Spleen (tissue), 11 donors: ENCODE measurements around the gene PROK1. TPM values are rescaled to one million over a fixed set of nuclear protein-coding genes. Genes with fewer than 3 reads are reported as not detected.

ENCODE experiments used
- DNase-seq: peaks from one replicate; pipeline ENCODE4 v3.0.0-alpha.2; 2020
- H3K27ac ChIP-seq, 8 donors: fragments of 200-600 bp; sonication (generic) in 7 of 8; 1 replicate in 4 of 8; 2 replicates in 4 of 8; pipeline versions ENCODE4 v1.5.0 to v1.8.0; 2016 to 2021; ENCODE audit warnings: inconsistent platforms in 4 of 8, mild to moderate bottlenecking in 4 of 8, moderate library complexity in 1 of 8
- H3K27me3 ChIP-seq, 7 donors: fragments of 200-600 bp; sonication (generic) in 6 of 7; replicated peaks in 1 of 7; 1 replicate in 4 of 7; 2 replicates in 3 of 7; pipeline versions ENCODE4 v1.5.0 to v1.8.0; 2016 to 2021; ENCODE audit warnings: inconsistent platforms in 3 of 7, mild to moderate bottlenecking in 1 of 7
- H3K36me3 ChIP-seq, 6 donors: fragments of 200-600 bp; sonication (generic) in 5 of 6; 1 replicate in 4 of 6; 2 replicates in 2 of 6; pipeline versions ENCODE4 v1.5.0 to v1.8.0; 2016 to 2021; ENCODE audit warnings: inconsistent platforms in 2 of 6
- H3K4me1 ChIP-seq, 6 donors: fragments of 200-600 bp; sonication (generic) in 5 of 6; 1 replicate in 3 of 6; 2 replicates in 3 of 6; pipeline versions ENCODE4 v1.5.0 to v1.8.0; 2016 to 2021; ENCODE audit warnings: inconsistent platforms in 3 of 6
- H3K4me3 ChIP-seq, 8 donors: fragments of 200-600 bp; sonication (generic) in 7 of 8; 1 replicate in 4 of 8; 2 replicates in 4 of 8; pipeline versions ENCODE4 v1.5.0 to v1.8.0; 2016 to 2021; ENCODE audit warnings: inconsistent platforms in 4 of 8, mild to moderate bottlenecking in 4 of 8, moderate library complexity in 2 of 8
- H3K9me3 ChIP-seq, 8 donors: fragments of 200-600 bp; sonication (generic) in 7 of 8; 1 replicate in 4 of 8; 2 replicates in 4 of 8; pipeline versions ENCODE4 v1.5.0 to v1.8.0; 2016 to 2021; ENCODE audit warnings: inconsistent platforms in 4 of 8
- CTCF ChIP-seq, 11 experiments: fragments of 200-600 bp in 7 of 11; fragments of 450-650 bp in 4 of 11; sonication (generic) in 4 of 11; IDR thresholded peaks in 8 of 11; conservative IDR thresholded peaks in 3 of 11; 1 replicate in 7 of 11; 2 replicates in 4 of 11; pipeline versions ENCODE4 v1.4.0 to v1.8.0; 2016 to 2021; ENCODE audit warnings: antibody characterized with exemption in 11 of 11, inconsistent platforms in 4 of 11, mild to moderate bottlenecking in 1 of 11
- POLR2A ChIP-seq, 3 donors: fragments of 450-650 bp; IDR thresholded peaks; one replicate each; pipeline ENCODE4 v1.5.1; 2017; ENCODE audit warnings: antibody characterized with exemption in 3 of 3, mild to moderate bottlenecking in 1 of 3
- POLR2AphosphoS5 ChIP-seq, 3 donors: sonication (generic); formaldehyde crosslinking; IDR thresholded peaks; one replicate each; pipeline ENCODE4 v1.5.1; 2017; ENCODE audit warnings: antibody characterized with exemption in 3 of 3
- WGBS, 5 donors: extraction: QIAGEN DNeasy Blood & Tissue Kit in 3 of 5; methylation state at CpG; one replicate each; pipeline versions ENCODE4 v1.1.5 to v1.1.7; 2013 to 2018; 5-methylcytosine and 5-hydroxymethylcytosine counted together
- intact Hi-C: fragments of 100-400 bp; cut with DNase I; formaldehyde crosslinking; loops from one replicate; pipeline ENCODE4 v1.15.0; 2023; ENCODE audit warnings: low total_unique reads
- polyA plus RNA-seq, 3 donors: library from polyadenylated mRNA; stranded (reverse); fragments of 200-250 nt; gene quantifications; one replicate each; pipeline ENCODE4 v1.2.1, GENCODE V29; 2013
- total RNA-seq, 7 donors: library from RNA; depleted of rRNA in 3 of 7; stranded (reverse); fragments of >200 nt in 3 of 7; fragmentation: NEBNext Ultra II Directional in 4 of 7; extraction: Animal tissue kit (Norgen Biotek cat#: 25700) in 4 of 7; gene quantifications; one replicate each; pipeline versions ENCODE4 v1.1.0 to v1.2.1, GENCODE V29; 2016 to 2021
- donor health status: healthy with polysubstance abuse.
- donor health status: DM: no; HTN: no; CAD: no; lungs with moderate emphysema.
- donor health status: DM: no; HTN: no; CAD: no.
- donor health status: Bipolar disorder and iron deficiency.
- donor health status: healthy.
- donor health status: DM: no; HTN: no; CAD: no.
- donor health status: DM: yes; HTN: yes; CAD: no.

The PROK1 gene
- total and polyA plus RNA-seq, 10 donors = 0.07 to 2.5 (median 0.51) TPM; not detected in 3

DNA sequence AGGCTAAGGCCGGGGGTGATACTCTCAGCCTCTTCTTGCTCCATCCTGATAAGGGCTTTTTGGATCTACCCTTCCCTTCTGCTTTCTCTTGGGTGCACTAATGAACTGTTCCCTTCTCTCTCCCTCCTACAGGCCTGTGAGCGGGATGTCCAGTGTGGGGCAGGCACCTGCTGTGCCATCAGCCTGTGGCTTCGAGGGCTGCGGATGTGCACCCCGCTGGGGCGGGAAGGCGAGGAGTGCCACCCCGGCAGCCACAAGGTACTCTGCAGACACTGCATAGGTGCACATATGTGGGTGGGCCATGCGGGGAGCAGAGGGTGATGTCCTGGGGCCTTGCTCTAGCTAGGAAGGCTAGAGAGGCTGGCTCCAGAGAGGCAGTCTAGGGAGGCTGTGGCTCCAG lies 2.9 kb downstream of the PROK1 start:
- no peak for TF ChIP-seq CTCF (IDR thresholded peaks at IDR 0.05 in 8 of 11, conservative IDR thresholded peaks at IDR 0.05 in 3 of 11)
- no peak for TF ChIP-seq POLR2A (IDR thresholded peaks at IDR 0.05)
- TF ChIP-seq POLR2AphosphoS5 (IDR thresholded peaks at IDR 0.05) = no peak
- H3K9me3 ChIP-seq = no peaks in the 10 kb centered on the region
- H3K4me1 ChIP-seq = no peaks in the 10 kb centered on the region
- H3K36me3 ChIP-seq = no peaks in the 10 kb centered on the region
- no peak overlapping the region for H3K4me3 ChIP-seq
- no peak for DNase-seq
- no peaks in the 10 kb centered on the region for H3K27me3 ChIP-seq
- intact Hi-C loops = no loop called here
- 75 to 100% (median 91%) methylated on average over 7 to 9 of the region's 9 CpGs for WGBS, 5 donors
- H3K27ac ChIP-seq = no peak overlapping the region

GRCh38 chr1:110454328-110454727 lies 3.4 kb downstream of the PROK1 start:
- intact Hi-C loops = no loop called here
- no peak for DNase-seq
- H3K4me3 ChIP-seq = no peak overlapping the region
- H3K9me3 ChIP-seq = no peaks in the 10 kb centered on the region
- WGBS, 5 donors = 82 to 100% (median 87%) methylated on average over 1 of the region's 1 CpG
- no peak overlapping the region for H3K27ac ChIP-seq
- H3K4me1 ChIP-seq = peaks cover 0 to 1% (median 0%) of the 10 kb centered on the region in 6 donors
- no peaks in the 10 kb centered on the region for H3K27me3 ChIP-seq
- TF ChIP-seq POLR2AphosphoS5 (IDR thresholded peaks at IDR 0.05) (no peak), CTCF (IDR thresholded peaks at IDR 0.05 in 8 of 11, conservative IDR thresholded peaks at IDR 0.05 in 3 of 11) (no peak), POLR2A (IDR thresholded peaks at IDR 0.05) (no peak)
- H3K36me3 ChIP-seq = no peaks in the 10 kb centered on the region

DNA sequence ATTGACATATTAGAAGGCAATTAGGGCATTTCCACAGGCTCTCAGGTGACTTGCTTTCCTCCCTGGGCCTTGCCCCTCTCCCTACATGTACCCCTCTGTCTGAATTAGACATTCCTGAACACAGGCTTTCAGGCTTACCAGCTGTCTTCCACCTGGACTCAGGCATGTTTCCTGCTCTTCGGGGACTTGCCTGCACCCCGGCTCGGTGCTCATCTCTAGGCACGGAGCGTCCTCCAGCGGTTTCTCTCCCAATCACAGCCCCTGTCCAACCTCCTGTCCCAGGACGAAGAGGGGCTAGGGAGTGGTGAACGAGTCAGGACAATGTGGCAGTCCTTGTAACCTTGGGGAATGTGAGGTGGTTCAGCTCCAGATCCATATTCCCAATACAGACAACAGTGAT lies 4.2 kb downstream of the PROK1 start:
- intact Hi-C loops = no loop called here
- peak; percentile 45 for DNase-seq

GRCh38 chr1:110457206-110457605 lies 6.3 kb downstream of the PROK1 start:
- intact Hi-C loops = no loop called here
- no peak for TF ChIP-seq CTCF (IDR thresholded peaks at IDR 0.05 in 8 of 11, conservative IDR thresholded peaks at IDR 0.05 in 3 of 11)
- TF ChIP-seq POLR2AphosphoS5 (IDR thresholded peaks at IDR 0.05) = no peak
- Histone ChIP-seq H3K9me3 (no peaks in the 10 kb centered on the region), H3K27me3 (no peaks in the 10 kb centered on the region), H3K27ac (peak overlapping the region in 2 of 8 donors; percentile 26 to 36), H3K36me3 (no peaks in the 10 kb centered on the region), H3K4me3 (no peak overlapping the region), H3K4me1 (peaks cover 0 to 13% (median 4%) of the 10 kb centered on the region in 6 donors)
- peak; percentile 54 for DNase-seq
- 78 to 83% (median 81%) methylated on average over 5 of the region's 5 CpGs for WGBS, 5 donors

More for the DNA sequence above, 4.2 kb downstream of the PROK1 start:
- Histone ChIP-seq H3K4me1 (peaks cover 0 to 10% (median 3%) of the 10 kb centered on the region in 6 donors), H3K9me3 (no peaks in the 10 kb centered on the region), H3K4me3 (no peak overlapping the region), H3K27me3 (no peaks in the 10 kb centered on the region), H3K36me3 (no peaks in the 10 kb centered on the region), H3K27ac (no peak overlapping the region)
- 71 to 88% (median 79%) methylated on average over 8 of the region's 8 CpGs for WGBS, 5 donors
- TF ChIP-seq CTCF (IDR thresholded peaks at IDR 0.05 in 8 of 11, conservative IDR thresholded peaks at IDR 0.05 in 3 of 11) (no peak), POLR2AphosphoS5 (IDR thresholded peaks at IDR 0.05) (no peak), POLR2A (IDR thresholded peaks at IDR 0.05) (no peak)
